ENCODE results near the gene LILRB4.

GRCh38 chr19:54684527-54684926 lies 21.7 kb downstream of the LILRB4 start:
- TF ChIP-seq CTCF (IDR thresholded peaks at IDR 0.05) (no peak), POLR2A (IDR thresholded peaks at IDR 0.05) (no peak)
